Measurements from ENCODE around the gene LRRC27.
A peak's percentile ranks its signal among the peaks of the same experiment; 100 is the strongest.

DNA sequence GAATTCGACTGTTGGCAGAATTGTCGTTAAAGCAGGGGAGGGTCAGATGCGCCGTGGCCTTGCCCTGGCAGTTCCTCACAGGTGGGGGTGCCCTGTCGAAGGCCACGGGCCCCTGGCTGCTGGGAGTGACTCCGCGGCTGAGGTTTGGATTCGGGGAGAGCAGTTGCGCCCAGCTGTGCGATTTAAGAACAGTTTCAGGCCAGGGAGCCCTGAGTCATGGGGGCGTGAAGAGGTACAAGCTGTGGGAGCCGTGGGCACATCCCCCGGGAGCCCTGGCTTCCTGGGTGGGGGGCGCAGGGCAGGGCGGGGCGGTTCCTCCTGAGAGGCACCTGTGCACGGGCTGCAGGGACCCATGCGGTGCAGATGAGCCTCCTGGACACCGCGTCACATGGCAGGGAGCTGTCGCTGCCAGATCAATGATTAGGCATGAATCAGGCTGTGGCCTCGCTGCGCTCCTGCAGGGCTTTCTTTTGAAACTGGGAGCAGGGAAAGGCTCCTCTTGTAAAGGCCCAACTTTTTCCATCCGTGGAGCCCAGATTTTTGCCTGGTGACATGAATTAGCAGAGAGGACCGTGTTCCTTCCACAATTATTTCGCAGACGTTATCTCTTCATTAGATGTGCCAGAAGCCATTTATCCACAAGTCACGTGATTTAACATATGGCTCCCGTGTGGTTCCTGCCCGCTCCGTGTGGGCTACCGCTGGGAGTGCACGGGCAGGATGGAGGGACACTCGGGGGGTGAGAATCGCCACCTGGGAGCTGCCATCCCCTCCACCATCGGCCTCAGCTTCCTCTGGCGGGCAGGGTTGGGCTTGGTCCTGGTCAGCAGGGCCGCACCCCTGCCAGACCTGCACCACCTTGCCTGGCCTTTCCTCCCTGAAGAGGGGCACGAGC is 65.9 kb downstream of the LRRC27 start:
- TF ChIP-seq CREB1 (IDR thresholded peaks at IDR 0.05; ENCODE audit: low read depth) (no peak), TAF1 (IDR thresholded peaks at IDR 0.05; ENCODE audit: low read depth) (no peak), EGR1 (IDR thresholded peaks at IDR 0.05) (0 out of 2 replicates have a peak, but pooled peaks have one; percentile 8), CEBPB (IDR thresholded peaks at IDR 0.05) (no peak), YY1 (IDR thresholded peaks at IDR 0.05; ENCODE audit: low read depth) (no peak), NFIC (IDR thresholded peaks at IDR 0.05) (peak; percentile 38; the same call in 1 of the 2 replicates), RAD21 (IDR thresholded peaks at IDR 0.05; ENCODE audit: low read depth) (no peak), TCF12 (IDR thresholded peaks at IDR 0.05; ENCODE audit: low read depth) (peak; percentile 49), FOXM1 (IDR thresholded peaks at IDR 0.05; ENCODE audit: borderline replicate concordance, low read depth) (no peak), EP300 (IDR thresholded peaks at IDR 0.05; ENCODE audit: borderline replicate concordance) (peak; percentile 52; the same call in 1 of the 2 replicates), ZBTB7A (IDR thresholded peaks at IDR 0.05; ENCODE audit: low read depth) (peak; percentile 70; the same call in 1 of the 2 replicates)
- TF ChIP-seq, protein P1, sequence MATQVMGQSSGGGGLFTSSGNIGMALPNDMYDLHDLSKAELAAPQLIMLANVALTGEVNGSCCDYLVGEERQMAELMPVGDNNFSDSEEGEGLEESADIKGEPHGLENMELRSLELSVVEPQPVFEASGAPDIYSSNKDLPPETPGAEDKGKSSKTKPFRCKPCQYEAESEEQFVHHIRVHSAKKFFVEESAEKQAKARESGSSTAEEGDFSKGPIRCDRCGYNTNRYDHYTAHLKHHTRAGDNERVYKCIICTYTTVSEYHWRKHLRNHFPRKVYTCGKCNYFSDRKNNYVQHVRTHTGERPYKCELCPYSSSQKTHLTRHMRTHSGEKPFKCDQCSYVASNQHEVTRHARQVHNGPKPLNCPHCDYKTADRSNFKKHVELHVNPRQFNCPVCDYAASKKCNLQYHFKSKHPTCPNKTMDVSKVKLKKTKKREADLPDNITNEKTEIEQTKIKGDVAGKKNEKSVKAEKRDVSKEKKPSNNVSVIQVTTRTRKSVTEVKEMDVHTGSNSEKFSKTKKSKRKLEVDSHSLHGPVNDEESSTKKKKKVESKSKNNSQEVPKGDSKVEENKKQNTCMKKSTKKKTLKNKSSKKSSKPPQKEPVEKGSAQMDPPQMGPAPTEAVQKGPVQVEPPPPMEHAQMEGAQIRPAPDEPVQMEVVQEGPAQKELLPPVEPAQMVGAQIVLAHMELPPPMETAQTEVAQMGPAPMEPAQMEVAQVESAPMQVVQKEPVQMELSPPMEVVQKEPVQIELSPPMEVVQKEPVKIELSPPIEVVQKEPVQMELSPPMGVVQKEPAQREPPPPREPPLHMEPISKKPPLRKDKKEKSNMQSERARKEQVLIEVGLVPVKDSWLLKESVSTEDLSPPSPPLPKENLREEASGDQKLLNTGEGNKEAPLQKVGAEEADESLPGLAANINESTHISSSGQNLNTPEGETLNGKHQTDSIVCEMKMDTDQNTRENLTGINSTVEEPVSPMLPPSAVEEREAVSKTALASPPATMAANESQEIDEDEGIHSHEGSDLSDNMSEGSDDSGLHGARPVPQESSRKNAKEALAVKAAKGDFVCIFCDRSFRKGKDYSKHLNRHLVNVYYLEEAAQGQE (IDR thresholded peaks at IDR 0.05; ENCODE audit: low read depth) = no peak
- TF ChIP-seq, protein P2, sequence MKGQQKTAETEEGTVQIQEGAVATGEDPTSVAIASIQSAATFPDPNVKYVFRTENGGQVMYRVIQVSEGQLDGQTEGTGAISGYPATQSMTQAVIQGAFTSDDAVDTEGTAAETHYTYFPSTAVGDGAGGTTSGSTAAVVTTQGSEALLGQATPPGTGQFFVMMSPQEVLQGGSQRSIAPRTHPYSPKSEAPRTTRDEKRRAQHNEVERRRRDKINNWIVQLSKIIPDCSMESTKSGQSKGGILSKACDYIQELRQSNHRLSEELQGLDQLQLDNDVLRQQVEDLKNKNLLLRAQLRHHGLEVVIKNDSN (IDR thresholded peaks at IDR 0.05) = peak; percentile 66
- TF ChIP-seq, protein P3, sequence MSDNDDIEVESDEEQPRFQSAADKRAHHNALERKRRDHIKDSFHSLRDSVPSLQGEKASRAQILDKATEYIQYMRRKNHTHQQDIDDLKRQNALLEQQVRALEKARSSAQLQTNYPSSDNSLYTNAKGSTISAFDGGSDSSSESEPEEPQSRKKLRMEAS (IDR thresholded peaks at IDR 0.05) = peak; percentile 31
